ENCODE results near the gene SLMAP. TPM values are rescaled to one million over a fixed set of nuclear protein-coding genes. Genes with fewer than 3 reads are reported as not detected.

The SLMAP gene
- polyA plus RNA-seq, 1 donor (not counting 4 experiments of a cell fraction or from before 2014, with no cell fraction given) = 58.0 TPM

DNA sequence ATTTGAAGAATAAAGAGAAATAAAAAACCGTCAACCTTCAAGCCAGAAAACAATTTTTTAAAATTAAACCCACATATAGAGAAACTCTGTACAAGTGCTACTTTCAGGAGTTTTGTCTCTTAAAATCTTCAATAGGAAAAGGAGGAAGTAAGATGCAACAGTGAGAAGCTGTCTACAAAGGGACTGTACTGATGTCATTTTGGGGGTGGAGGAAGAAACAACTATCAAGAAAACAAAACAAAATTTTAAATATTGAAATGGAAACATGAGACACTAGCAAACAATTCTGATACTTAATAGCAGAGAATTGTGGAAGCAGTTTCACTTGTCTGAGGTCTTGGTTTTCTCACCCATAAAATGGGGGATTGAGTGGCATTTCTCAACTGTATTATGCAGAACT lies 84.4 kb downstream of the SLMAP start:
- H3K4me3 ChIP-seq (ENCODE audit: control insufficient read depth in 2 of 3, extremely low read depth in 1 of 3, insufficient read depth in 2 of 3, low read depth in 1 of 3, low read length in 3 of 3) = no peak overlapping the region
- no peaks in the 10 kb centered on the region for H3K9me1 ChIP-seq (ENCODE audit: control insufficient read depth, extremely low read depth, insufficient read depth, low read length)
- no peaks in the 10 kb centered on the region for H3K9me3 ChIP-seq (ENCODE audit: control insufficient read depth, low read depth, low read length)
- no peak overlapping the region for H3K9ac ChIP-seq (ENCODE audit: control insufficient read depth, extremely low read depth, insufficient read depth, low read length)
- H3K79me2 ChIP-seq (ENCODE audit: control insufficient read depth, insufficient read depth, low read length) = peaks cover 52% of the 10 kb centered on the region
- dilution Hi-C loops (cut with MboI; ENCODE audit: extremely low pct_ligation_motif_present, low sequenced_read_pairs) = no loop called here
- no peaks in the 10 kb centered on the region for H3K27me3 ChIP-seq (ENCODE audit: control insufficient read depth, extremely low read depth, insufficient read depth, low read length)
- no peaks in the 10 kb centered on the region for H4K20me1 ChIP-seq (ENCODE audit: control insufficient read depth, extremely low read depth, insufficient read depth, low read length)
- no peaks in the 10 kb centered on the region for H3K36me3 ChIP-seq (ENCODE audit: control insufficient read depth in 2 of 2, extremely low read depth in 1 of 2, insufficient read depth in 2 of 2, low read length in 2 of 2)
- DNase-seq (ENCODE audit: low read depth, low spot score) (no peak), FAIRE-seq (no peak)
- H2AFZ ChIP-seq (ENCODE audit: control insufficient read depth, low read length) = no peak overlapping the region
- no peak overlapping the region for H3K27ac ChIP-seq (ENCODE audit: control insufficient read depth, insufficient read depth, low read length)
- TF ChIP-seq EZH2 (IDR thresholded peaks at IDR 0.05; ENCODE audit: low read length) = no peak
- TF ChIP-seq, protein P1, sequence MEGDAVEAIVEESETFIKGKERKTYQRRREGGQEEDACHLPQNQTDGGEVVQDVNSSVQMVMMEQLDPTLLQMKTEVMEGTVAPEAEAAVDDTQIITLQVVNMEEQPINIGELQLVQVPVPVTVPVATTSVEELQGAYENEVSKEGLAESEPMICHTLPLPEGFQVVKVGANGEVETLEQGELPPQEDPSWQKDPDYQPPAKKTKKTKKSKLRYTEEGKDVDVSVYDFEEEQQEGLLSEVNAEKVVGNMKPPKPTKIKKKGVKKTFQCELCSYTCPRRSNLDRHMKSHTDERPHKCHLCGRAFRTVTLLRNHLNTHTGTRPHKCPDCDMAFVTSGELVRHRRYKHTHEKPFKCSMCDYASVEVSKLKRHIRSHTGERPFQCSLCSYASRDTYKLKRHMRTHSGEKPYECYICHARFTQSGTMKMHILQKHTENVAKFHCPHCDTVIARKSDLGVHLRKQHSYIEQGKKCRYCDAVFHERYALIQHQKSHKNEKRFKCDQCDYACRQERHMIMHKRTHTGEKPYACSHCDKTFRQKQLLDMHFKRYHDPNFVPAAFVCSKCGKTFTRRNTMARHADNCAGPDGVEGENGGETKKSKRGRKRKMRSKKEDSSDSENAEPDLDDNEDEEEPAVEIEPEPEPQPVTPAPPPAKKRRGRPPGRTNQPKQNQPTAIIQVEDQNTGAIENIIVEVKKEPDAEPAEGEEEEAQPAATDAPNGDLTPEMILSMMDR (optimal IDR thresholded peaks at IDR 0.05 in 1 of 3, IDR thresholded peaks at IDR 0.05 in 1 of 3, conservative IDR thresholded peaks at IDR 0.05 in 1 of 3; ENCODE audit: extremely low read depth in 1 of 3, insufficient read depth in 2 of 3, low read length in 3 of 3) = no peak
- no peak overlapping the region for H3K4me2 ChIP-seq (ENCODE audit: control insufficient read depth, extremely low read depth, insufficient read depth, low read depth, low read length)
- peaks cover 8% of the 10 kb centered on the region for H3K4me1 ChIP-seq (ENCODE audit: control insufficient read depth, extremely low read depth, insufficient read depth, low read length)

DNA sequence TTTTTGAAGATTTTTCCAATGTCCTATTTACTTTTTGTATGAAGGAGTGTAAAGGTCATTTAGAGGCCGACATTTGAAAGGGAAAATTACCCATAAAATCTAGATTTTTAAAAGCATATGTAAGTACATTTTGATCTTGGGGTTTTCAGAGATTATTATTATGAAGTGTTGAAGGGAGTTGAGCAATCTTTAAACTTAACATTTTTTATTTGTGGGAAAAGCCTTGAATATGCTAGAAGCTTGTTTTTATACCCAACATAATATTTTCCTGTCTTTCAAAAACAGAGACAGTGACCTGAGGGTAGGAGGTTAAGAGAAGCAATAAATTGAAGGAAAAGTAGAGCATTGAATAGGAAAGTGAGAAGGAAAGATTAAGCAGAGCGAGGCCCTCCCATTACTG lies 85.7 kb downstream of the SLMAP start:
- H3K4me2 ChIP-seq (ENCODE audit: control insufficient read depth, extremely low read depth, insufficient read depth, low read depth, low read length) = no peak overlapping the region
- no peak overlapping the region for H3K9ac ChIP-seq (ENCODE audit: control insufficient read depth, extremely low read depth, insufficient read depth, low read length)
- no peaks in the 10 kb centered on the region for H3K27me3 ChIP-seq (ENCODE audit: control insufficient read depth, extremely low read depth, insufficient read depth, low read length)
- H4K20me1 ChIP-seq (ENCODE audit: control insufficient read depth, extremely low read depth, insufficient read depth, low read length) = no peaks in the 10 kb centered on the region
- peaks cover 47% of the 10 kb centered on the region for H3K79me2 ChIP-seq (ENCODE audit: control insufficient read depth, insufficient read depth, low read length)
- TF ChIP-seq, protein P1 (optimal IDR thresholded peaks at IDR 0.05 in 1 of 3, IDR thresholded peaks at IDR 0.05 in 1 of 3, conservative IDR thresholded peaks at IDR 0.05 in 1 of 3; ENCODE audit: extremely low read depth in 1 of 3, insufficient read depth in 2 of 3, low read length in 3 of 3) = no peak
- no peak for TF ChIP-seq EZH2 (IDR thresholded peaks at IDR 0.05; ENCODE audit: low read length)
- no peaks in the 10 kb centered on the region for H3K9me1 ChIP-seq (ENCODE audit: control insufficient read depth, extremely low read depth, insufficient read depth, low read length)
- no peak overlapping the region for H3K4me3 ChIP-seq (ENCODE audit: control insufficient read depth in 2 of 3, extremely low read depth in 1 of 3, insufficient read depth in 2 of 3, low read depth in 1 of 3, low read length in 3 of 3)
- no peak overlapping the region for H3K27ac ChIP-seq (ENCODE audit: control insufficient read depth, insufficient read depth, low read length)
- dilution Hi-C loops (cut with MboI; ENCODE audit: extremely low pct_ligation_motif_present, low sequenced_read_pairs) = no loop called here
- peaks cover 8% of the 10 kb centered on the region for H3K4me1 ChIP-seq (ENCODE audit: control insufficient read depth, extremely low read depth, insufficient read depth, low read length)
- H3K9me3 ChIP-seq (ENCODE audit: control insufficient read depth, low read depth, low read length) = no peaks in the 10 kb centered on the region
- no peak overlapping the region for H2AFZ ChIP-seq (ENCODE audit: control insufficient read depth, low read length)
- no peaks in the 10 kb centered on the region for H3K36me3 ChIP-seq (ENCODE audit: control insufficient read depth in 2 of 2, extremely low read depth in 1 of 2, insufficient read depth in 2 of 2, low read length in 2 of 2)
- FAIRE-seq = no peak
- no peak for DNase-seq (ENCODE audit: low read depth, low spot score)
